Cortex of kidney (tissue), 1 donor: ENCODE results near the gene AMFR.
"Not testable (repeated sequence)": the region's sequence is repeated elsewhere in the genome, so short reads cannot be mapped to it uniquely, and the experiment has no call there.

Experiments used
- DNase-seq: peaks from one replicate; lab custom pipeline; 2025; lab: John Stamatoyannopoulos, UW

The AMFR gene

DNA sequence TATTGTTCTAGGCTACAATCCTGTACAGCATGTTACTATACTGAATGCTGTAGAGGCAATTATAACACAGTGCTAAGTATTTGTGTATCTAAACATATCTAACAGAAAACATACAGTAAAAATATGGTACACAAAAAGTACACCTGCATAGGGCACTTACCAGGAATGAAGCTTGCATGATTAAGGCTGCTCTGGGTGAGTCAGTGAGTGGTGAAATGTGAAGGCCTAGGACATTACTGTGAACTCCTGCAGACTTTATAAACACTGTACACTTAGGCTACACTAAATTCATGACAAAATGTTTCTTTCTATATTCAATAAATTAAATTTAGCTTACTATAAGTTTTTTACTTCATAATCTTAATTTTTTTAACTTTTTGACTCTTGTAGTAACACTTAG is 37.1 kb downstream of the AMFR start:
- no peak for DNase-seq

DNA sequence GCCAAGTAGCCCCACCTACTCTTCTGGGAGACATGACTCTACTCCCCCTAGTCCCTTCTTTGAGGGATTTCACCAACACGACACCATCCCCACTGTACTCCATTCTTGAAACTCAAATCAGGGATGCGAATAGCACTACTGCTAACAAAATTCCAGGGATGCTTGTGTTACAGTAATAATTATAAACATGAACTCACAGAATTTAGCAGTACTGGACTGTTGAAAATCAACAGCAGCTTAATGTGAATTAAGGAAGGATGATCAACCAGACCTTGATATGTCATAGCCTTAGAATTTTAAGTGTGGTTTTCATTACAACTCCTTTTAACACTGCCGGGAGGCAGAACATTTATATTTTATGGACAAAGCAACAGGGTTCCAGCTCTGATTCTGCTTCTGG is 37.9 kb downstream of the AMFR start:
- DNase-seq = no peak

DNA sequence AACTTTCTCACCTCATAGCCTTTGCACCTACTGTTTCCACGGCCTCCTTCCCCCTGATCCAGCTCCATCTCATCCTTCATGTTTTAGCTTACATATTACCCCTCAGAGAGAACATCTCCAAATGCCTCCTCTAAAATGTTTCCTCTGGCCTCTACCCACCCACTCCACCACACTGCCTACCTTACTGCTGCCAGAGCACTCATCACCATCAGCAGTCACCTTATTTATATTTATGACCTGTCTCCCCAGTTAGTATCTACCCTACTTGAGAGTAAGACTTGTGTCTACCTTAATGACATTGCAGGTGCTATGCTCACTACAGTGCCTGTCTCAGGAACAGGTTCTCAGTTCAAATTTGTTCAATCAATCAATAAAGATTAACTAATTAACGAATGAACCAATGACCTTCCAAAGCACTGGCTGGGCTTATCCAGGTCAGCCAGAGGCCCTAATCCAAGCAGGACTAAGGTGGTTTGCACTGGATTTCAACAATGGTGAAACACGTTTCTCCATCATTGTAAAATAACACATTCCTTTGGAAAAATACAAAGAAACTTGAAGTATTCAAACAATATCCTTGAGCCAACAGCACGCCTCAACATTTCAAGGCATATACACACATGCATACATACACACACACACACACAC is 41.1 kb downstream of the AMFR start:
- no peak for DNase-seq

DNA sequence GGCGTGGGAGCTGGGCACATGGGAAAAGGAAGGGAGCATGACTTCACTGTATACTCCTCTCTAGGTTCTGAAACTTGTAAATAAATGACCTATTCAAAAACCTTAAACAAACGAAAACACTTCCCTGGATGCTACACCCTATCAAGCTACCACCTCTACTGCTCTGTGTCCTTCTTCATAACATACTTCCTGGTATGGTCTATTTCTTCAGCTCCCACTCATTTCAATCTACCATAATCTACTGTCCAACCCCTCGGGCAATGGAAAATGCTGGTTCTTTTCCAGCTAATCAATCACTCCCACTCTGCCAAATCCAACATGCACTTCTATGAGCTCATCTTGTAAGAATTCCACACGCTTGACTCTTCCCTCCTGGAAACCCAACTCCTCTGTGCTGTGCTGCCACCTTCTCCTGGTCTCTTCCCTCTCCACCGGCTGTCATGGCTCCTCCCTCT is 42.4 kb downstream of the AMFR start:
- no peak for DNase-seq

DNA sequence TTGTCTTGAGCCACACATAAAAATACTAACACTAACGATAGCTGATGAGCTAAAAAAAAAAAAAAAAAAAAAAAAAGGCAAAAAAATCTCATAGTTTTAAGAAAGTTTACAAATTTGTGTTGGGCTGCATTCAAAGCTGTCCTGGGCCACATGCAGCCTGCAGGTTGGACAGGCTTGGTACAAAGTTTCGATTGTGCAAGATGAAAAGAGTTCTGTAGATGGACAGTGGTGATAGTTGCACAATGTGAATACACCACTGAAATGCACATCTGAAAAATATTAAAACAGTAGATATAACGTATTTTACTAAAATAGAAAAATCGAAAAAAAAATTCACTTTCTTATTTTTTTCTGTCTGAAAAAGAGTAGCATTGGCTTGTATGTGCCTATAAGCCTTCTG is 42.9 kb downstream of the AMFR start:
- DNase-seq = no peak

DNA sequence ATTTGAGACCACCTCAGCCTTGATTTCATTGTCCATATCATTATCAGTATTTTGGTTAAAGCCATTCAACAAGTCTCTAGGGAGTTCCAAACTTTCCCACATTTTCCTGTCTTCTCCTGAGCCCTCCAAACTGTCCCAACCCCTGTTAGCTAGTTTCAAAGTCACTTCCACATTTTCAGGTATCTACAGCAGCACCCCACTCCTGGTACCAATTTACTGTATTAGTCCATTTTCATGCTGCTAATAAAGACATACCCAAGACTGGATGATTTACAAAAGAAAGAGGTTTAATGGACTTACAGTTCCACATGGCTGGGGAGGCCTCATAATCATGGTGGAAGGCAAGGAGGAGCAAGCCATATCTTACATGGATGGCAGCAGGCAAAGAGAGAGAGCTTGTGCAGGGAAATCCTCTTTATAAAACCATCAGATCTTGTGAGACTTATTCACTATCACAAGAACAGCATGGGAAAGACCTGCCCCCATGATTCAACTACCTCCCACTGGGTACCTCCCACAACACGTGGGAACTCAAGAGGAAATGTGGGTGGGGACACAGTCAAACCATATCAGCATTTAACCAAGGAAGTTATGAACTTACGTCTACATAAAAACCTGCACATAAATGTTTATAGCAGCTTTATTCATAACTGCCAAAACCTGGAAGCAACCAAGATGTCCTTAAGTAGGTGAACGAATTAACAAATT is 44.4 kb downstream of the AMFR start:
- not testable (repeated sequence) for DNase-seq

DNA sequence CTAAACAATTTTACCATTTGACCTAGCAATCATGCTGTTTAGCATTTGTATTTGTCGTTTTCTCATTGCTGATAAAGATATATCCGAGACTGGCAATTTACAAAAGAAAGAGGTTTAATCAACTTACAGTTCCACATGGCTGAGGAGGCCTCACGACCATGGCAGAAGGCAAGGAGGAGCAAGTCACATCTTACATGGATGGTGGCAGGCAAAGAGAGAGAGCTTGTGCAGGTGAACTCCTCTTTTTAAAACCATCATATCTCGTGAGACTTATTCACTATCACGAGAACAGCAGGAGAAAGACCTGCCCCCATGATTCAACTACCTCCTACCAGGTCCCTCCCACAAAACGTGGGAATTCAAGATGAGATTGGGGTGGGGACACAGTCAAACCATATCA is 46.3 kb downstream of the AMFR start:
- DNase-seq = not testable (repeated sequence)

DNA sequence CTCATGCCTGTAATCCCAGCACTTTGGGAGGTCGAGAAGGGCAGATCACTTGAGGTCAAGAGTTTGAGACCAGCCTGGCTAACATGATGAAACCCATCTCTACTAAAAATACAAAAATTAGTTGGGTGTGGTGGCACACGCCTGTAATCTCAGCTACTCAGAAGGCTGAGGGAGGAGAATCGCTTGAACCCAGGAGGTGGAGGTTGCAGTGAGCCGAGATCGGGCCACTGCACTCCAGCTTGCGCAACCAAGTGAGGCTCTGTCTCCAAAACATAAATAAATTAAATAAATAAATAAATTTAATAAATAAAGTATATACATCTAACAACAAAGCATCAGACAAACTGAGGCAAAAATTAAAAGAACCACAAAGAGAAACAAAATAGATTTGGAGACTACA is 49.6 kb downstream of the AMFR start:
- not testable (repeated sequence) for DNase-seq

DNA sequence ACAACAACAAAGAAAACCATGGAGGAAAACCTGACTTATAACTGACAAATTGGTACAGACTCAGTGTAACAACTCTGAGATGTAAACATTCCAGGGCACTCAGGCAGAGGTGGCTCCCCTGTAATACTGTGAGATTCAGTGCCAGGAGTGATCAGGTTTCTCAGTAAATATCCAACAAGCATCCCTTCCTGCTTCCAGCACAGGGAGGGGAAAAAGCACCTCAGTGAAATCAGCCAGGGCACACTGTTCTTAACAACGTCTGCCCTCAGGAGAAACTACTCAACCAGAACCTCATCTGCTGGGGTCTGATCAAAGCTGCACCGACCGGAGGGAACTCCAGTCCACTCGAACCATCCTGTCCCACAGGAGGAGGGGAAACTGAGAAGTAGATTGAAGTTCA is 52.3 kb downstream of the AMFR start:
- DNase-seq = no peak

DNA sequence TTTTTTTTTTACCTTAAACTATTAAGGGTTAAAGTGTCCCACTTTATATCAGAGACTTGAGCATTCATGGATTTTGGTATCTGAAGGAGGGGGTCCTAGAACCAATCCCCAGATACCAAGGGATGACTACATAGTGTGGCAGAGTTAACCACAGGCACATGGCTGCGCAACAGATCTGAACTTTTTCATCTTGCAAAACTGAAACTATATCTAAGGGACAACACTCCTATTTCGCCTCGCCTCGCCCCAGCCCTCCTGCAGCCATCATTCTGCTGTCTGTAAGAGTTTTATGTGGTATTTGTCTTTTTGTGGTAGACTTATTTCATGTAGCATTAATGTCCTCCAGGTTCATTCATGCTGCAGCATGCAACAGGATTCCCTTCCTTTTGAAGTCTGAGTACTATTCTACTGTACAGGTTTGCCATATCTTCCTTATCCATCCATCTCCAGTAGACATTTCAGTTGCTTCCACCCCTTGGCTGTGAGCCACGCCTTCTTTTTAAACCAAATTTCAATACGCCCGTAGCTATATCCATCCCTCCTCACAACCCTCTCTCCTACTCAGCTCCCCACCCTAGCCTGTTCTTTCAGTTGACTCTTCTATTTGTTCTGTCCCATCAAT is 53.2 kb downstream of the AMFR start:
- DNase-seq = no peak

DNA sequence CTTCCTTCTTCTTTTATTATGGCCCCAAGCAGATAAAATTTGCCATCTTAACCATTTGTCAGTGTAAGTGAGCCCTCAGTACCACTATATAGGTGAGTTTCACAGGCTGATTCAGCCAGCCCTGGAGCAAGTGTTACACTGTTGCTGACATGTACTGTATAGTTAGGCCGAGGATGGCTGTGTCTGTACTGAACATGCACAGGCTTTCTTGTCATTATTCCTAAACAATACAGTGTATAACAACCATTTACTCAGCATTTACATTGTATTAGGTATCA is 53.7 kb downstream of the AMFR start:
- DNase-seq = no peak

DNA sequence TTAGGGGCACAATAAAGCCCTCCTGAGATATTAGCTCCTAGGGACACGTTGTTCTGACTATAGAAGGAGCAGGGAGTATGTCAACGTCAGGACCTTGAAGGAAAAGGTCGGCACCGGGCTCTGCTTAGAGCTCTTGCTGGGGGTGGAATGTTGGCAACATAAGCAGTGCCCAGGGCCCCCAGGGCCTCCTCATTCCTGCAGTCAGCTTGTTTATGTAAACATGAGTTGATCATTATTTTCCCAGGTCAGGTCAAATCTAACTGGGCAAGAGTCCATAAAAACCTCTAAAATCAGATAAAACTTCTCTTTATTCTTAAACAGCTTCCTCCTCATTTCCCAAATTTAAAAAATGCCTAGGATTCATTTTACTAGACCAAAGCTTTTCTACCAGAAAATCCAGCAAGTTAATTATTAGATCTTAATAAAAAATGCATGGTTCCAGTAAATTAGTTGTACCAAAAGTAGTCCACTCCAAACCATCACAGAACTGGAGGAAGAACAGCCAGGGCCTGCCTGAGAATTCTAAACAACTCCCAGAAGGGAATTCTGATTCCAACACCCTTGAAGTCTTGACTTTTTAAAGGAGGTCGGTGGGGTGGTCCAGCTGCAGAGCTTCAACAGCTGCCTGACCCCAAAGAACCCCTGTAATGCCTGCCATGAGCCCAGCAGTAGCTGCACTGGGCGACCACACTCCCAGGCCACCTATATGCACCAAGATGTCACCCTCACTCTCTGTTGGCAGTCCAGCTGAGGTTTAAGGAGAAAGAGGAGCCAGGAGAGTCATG is 54.3 kb downstream of the AMFR start:
- DNase-seq = no peak

DNA sequence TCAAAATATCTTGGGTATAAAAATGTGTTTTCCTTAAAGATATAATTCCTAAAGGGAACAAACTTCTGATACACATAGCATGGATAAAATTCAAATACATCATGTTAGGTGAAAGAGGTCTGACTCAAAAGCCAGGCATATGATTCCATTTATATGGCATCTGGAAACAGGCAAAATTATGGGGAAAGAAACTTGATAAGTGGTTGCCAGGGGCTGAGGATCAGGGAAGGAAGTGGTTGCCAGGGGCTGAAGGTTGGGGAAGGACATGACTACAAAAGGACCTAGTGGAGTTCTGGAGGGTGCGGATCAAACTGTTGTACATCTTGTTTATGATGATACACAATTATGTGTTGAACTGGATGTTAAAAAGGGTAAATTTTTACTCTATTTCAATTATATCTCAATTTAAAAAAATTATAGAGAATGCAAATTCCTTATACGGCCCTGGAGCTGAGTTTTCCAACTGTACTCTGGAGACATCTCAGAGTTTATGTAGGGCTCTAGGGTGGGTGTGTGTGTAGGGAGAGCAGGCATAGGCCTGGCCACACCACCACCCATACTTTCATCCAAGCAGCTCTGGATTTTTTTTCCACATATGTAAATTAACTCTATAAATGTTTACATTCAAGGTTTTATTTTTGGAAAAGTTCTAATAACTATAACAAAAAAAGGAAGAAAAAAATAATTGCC is 55.0 kb downstream of the AMFR start:
- no peak for DNase-seq

DNA sequence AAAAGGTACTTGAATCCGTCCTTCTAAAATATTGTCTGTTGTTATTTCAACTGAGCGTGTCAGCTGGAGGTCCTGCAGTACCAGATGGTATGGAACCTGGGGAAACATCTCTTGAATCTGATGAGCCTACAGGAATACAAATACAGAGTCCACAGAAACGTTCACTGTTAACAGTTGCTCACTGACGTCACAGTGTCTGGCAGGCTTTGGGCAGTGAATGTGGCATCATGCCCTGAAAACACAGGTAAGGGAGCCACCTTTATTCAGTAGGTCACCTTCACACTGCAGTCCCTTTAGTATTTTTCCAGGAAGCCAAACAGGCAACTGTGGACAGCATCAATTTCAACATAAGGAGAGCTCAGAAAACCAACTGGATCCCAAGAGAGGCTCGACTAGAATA is 56.1 kb downstream of the AMFR start:
- DNase-seq = no peak

DNA sequence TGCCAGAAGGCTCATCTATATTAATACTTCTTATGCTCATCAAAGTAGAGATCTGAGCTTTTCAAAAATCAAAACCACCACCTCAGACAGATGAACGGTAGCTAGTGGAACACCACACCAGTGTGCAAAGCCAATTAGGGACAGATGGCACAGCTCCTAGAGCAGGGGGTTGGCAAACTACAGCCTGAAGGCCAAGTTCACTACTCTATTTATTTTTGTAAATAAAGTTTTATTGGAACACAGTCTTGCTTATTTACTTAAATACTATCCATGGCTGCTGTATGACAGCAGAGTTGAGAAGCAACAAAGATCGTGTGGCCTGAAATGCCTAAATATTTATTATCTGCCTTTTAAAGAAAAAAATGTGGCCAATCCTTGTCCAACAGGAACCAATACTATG is 56.8 kb downstream of the AMFR start:
- DNase-seq = no peak

DNA sequence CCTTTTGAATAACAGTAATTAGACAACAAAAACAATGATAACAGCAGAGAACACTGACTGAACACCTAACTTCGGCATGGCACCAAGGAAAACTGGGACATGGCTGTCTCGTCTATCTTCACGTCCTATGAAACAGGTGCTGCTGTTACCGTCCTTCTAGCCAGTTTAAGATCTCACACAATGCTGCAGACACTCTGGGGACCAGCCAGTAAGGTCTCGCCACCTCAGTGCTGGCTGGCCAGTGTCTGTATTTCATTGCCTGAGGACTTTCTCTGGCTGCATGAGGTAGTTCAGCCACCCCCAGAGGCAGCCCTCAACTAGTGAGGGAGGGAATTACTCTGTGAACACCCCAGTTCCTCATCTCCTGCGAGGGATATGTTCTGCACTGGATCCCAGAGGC is 57.6 kb downstream of the AMFR start:
- DNase-seq = no peak

DNA sequence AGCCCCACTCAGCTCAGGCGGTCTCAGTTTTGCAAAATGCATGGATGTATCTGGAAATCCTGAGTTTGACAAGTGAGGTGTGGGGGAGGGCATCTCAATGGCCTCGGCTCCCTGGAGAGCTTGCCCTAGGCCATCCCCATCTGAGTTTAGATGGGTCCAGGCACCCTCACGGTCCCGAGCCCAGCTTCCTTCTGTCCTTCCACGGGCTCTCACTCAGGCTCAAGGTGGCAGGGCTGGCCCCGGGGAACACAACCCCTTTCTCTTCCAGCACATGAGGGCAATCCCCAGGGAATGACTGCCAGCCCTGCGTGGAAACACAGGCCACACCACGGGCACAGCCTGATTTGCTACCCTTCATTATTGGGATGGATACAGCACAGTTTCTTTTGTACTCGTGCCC is 58.4 kb downstream of the AMFR start:
- no peak for DNase-seq

DNA sequence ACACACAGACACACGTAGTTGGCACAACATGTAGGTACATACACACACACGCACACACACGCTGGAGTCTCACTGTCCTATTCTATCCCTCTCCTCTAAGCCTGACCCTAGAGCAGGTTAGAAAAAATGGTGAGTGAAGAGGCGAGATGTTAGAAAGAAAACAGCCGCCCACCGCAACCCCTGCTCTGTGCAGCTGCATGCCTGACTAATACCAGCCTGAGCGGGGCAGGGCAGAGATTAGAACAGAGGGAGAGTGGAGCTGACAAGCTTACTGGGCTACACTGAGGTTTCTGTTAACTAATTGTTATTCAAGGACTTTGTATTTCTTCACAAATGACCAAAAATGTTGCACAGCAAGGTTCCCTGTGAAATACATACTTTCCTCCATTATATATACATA is 59.8 kb downstream of the AMFR start:
- DNase-seq = no peak

DNA sequence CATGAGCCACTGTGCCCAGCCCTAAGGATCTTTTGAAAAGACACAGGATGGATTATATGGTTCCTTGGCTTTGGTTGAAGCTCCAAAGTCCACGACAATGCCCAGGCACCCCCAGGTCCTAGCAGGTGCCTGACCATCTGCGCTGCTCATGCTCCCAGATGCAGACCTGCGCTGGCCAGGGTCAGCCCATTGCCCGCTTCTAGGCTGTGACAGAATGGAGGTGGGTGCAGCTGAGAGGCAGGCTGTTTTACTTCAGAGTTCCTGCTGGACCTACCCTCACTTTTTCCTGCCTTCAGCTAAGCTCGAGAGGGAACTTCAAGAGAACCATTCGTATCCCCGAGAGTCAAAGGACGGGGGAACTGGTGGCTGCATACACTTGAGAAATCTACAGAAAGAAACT is 60.5 kb downstream of the AMFR start:
- no peak for DNase-seq

DNA sequence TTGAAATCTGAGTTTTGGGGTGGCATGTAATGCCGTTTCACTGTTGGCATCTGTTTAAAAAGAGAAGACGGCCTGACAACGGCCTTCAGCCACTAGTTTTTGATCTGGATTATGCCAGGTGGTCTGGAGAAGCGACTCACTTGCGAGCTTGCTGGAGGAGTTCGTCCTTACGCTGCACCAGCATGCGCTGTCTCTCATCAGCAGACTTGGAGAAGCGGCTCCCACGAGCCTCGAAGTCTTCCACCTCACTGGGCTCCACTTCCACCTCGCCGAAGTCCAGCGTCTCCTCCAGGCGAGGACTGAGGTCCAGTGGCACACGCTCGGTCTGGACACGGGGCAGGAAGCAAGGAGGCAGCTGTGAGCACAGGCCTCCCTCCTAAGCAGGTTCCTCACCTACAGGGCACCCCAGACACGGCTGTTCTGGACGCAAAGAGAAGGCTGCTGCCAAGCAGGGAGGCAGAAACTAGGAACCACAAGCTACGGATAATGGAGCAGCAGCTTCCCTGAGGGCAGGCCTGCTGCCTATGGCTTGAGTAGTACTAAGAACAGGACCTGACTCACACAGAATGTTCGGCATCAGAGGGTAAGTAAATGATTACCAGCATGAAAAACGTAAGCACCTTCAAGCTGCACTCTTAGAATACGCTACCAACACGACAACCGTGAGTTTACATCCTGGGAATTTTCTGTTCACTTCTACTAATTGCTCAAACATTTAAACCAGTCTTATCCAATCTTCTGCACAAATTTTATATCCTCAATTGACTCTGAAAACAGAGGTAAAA is 61.4 kb downstream of the AMFR start:
- no peak for DNase-seq

DNA sequence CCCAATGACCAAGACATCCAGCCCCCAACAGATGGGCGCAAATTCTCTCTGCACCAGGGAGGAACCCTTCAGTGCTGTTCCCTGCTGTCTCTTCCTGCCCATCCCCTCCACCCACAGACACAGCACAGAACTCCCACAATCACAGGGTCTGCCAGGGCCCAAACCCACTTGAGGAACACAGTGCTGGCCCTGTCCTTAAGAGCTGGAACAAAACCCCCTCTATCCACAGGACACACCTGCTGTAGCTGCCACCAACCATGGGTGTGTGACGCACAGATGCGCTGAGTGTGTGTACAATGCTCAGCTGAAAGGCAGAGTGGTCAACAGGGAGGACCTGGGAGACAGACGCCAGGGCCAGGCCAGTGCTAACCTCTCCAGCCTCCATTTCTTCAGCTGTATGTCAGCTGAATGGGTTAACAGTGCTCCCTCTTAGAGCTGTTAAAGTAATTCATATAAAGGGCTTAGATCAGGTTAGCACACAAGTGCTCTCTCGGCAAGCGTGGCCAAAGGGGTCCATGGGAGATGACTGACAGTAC is 62.1 kb downstream of the AMFR start:
- no peak for DNase-seq
